Keratinocyte (primary cell): ENCODE measurements around the gene GRM2.

Experiments used
- EZH2 ChIP-seq: IDR thresholded peaks from one replicate; pipeline ENCODE4 v1.6.1; 2012; ENCODE audit warnings: inconsistent platforms, mild to moderate bottlenecking, low read length, moderate library complexity
- TF ChIP-seq, protein P1 (sequence below), 3 experiments: IDR thresholded peaks in 1 of 3; conservative IDR thresholded peaks in 1 of 3; optimal IDR thresholded peaks in 1 of 3; 2 replicates in 2 of 3; 3 replicates in 1 of 3; pipeline versions ENCODE3 to v1.5.1; 2011; ENCODE audit warnings: low read length in 3 of 3, mild to moderate bottlenecking in 3 of 3, moderate library complexity in 2 of 3, control low read depth in 1 of 3, inconsistent platforms in 1 of 3; ENCODE audit not compliant: insufficient read depth in 2 of 3; ENCODE audit errors: extremely low read depth in 1 of 3

GRCh38 chr3:51670823-51671733 lies 35.8 kb upstream of the GRM2 start, which contains the start of gene TEX264:
- TF ChIP-seq, protein P1, sequence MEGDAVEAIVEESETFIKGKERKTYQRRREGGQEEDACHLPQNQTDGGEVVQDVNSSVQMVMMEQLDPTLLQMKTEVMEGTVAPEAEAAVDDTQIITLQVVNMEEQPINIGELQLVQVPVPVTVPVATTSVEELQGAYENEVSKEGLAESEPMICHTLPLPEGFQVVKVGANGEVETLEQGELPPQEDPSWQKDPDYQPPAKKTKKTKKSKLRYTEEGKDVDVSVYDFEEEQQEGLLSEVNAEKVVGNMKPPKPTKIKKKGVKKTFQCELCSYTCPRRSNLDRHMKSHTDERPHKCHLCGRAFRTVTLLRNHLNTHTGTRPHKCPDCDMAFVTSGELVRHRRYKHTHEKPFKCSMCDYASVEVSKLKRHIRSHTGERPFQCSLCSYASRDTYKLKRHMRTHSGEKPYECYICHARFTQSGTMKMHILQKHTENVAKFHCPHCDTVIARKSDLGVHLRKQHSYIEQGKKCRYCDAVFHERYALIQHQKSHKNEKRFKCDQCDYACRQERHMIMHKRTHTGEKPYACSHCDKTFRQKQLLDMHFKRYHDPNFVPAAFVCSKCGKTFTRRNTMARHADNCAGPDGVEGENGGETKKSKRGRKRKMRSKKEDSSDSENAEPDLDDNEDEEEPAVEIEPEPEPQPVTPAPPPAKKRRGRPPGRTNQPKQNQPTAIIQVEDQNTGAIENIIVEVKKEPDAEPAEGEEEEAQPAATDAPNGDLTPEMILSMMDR (optimal IDR thresholded peaks at IDR 0.05 in 1 of 3, IDR thresholded peaks at IDR 0.05 in 1 of 3, conservative IDR thresholded peaks at IDR 0.05 in 1 of 3; ENCODE audit: extremely low read depth in 1 of 3, insufficient read depth in 2 of 3, low read length in 3 of 3) = no peak
- no peak for TF ChIP-seq EZH2
